Muscle of back (tissue), 13 donors: ENCODE data around the gene LARP4. TPM values are rescaled to one million over a fixed set of nuclear protein-coding genes. Genes with fewer than 3 reads are reported as not detected.
"Not testable (repeated sequence)": the region's sequence is repeated elsewhere in the genome, so short reads cannot be mapped to it uniquely, and the experiment has no call there.

Source experiments
- DNase-seq, 3 donors: peaks; one replicate each; pipeline versions ENCODE4 v3.0.0 to v3.0.0-alpha.2; 2013
- long read RNA-seq, 9 donors: transcript quantifications; one replicate each; lab custom pipeline, GENCODE V29; 2026
- polyA plus RNA-seq, 10 donors: library from polyadenylated mRNA; unstranded; fragments of 120-200 nt; gene quantifications; one replicate each; pipeline ENCODE4 v1.2.1, GENCODE V29; 2013; ENCODE audit not compliant: insufficient read length in 10 of 10

The LARP4 gene
- 10 to 100 TPM; 19.0 to 31.5 (median 25.8) TPM for polyA plus RNA-seq
- long read RNA-seq, donor 1, full-length matches to known transcripts = 3 of 3 reads
- long read RNA-seq, donor 1, partial matches to known transcripts = 0 of 3 reads
- long read RNA-seq, donor 1, other reads (novel, unspliced or antisense) = 0 of 3 reads
- long read RNA-seq, donor 2 = 0 reads
- long read RNA-seq, donor 3 = 0 reads
- long read RNA-seq, donor 4, partial matches to known transcripts = 0 of 1 reads
- long read RNA-seq, donor 4, other reads (novel, unspliced or antisense) = 0 of 1 reads
- long read RNA-seq, donor 5, full-length matches to known transcripts = 2 of 2 reads
- long read RNA-seq, donor 5, partial matches to known transcripts = 0 of 2 reads
- long read RNA-seq, donor 5, other reads (novel, unspliced or antisense) = 0 of 2 reads
- long read RNA-seq, donor 6, full-length matches to known transcripts = 2 of 18 reads
- long read RNA-seq, donor 6, partial matches to known transcripts = 16 of 18 reads
- long read RNA-seq, donor 6, other reads (novel, unspliced or antisense) = 0 of 18 reads
- long read RNA-seq, donor 7 = 0 reads
- long read RNA-seq, donor 8, full-length matches to known transcripts = 1 of 1 reads
- long read RNA-seq, donor 8, partial matches to known transcripts = 0 of 1 reads
- long read RNA-seq, donor 8, other reads (novel, unspliced or antisense) = 0 of 1 reads
- long read RNA-seq, donor 9 = 0 reads

DNA sequence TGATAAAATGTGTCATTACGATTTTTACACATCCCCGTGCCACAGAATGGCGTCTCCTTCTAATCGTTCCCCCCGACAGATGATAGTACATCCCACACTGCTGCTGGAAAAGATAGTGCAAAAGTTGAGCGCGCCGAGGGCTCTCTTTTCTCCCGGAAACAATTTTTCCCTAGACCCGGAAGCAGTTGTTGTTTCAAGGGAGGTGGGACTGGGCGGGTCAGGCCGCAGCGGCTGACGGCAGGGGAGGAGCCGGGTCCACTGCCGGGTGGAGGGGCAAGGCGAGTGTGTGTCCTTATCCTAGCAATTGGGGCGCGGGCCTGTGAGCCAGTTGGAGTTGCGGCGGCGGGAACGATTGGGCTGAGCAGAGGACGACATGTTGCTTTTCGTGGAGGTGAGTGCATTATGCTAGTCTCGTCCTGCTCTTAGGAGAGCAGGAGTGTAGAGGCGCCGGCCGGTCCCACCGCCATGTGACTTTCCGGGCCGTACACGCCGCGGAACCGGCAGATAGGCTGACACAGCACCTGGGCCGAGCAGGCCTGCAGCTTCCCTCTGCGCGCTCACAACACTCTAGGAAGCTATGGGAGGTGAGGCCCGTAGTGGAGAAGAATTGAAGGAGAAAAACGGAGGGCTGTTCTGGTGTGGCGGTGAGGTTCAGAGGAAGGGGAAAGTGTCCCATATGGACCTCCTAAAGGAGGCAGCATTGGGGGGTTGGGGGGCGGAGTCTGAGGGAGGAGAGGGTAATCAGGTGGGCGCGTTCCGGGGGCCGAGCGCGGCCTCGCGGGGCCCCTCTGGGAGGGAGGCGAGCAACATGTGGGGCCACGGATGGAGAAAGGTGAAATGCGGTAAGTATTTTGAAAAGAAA, at the start of gene LARP4:
Gene LARP4 (plus strand): TSS at position 248 of the 862 bp plus-strand sequence. CDS start 126 bp downstream, at position 374.
- peak; percentile 96 to 99 (median 97) for DNase-seq

DNA sequence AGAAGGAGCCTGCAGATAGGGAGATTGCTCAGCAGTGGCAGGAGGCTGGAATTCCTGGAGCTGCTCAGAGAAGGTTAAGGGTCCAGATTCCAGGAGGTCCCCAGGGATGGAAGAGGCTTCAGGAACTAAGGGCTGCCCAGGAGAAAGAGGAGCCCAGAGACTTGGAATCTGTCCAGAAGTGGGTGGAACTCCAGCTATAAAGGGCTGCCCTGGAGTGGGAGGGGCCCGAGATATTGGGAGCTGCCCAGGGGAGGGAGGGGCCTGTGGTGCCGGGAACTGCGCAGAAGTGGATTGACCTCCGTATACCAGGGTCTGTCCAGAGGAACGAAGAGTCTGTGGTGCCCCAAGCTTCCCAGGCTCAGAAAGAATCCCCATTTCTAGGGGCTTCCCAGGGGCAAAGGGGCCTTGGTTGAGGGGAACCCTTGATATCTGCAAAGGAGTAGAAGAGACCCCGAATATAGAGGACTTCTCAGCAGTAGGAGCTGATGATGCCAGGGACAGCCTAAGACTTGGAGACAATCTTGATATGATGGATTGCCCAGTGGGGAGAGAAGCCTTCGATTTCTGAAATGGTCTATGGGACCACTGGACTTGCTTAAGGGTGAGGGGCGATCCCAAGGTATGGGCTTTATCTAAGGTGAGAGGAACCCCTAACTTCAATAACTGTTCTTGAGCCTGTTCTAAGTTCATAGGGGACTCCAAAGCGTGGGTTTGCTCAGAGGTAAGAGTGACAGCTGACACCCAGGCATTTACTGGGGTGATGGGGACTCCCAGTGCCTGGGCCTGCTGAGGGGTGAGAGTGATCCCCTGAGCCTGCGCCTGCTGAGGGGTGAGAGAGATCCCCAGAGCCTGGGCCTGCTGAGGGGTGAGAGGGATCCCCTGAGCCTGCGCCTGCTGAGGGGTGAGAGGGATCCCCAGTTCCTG, 49.3 kb upstream of the LARP4 start:
- DNase-seq = peak in 2 of 3 donors; percentile 3 to 7

DNA sequence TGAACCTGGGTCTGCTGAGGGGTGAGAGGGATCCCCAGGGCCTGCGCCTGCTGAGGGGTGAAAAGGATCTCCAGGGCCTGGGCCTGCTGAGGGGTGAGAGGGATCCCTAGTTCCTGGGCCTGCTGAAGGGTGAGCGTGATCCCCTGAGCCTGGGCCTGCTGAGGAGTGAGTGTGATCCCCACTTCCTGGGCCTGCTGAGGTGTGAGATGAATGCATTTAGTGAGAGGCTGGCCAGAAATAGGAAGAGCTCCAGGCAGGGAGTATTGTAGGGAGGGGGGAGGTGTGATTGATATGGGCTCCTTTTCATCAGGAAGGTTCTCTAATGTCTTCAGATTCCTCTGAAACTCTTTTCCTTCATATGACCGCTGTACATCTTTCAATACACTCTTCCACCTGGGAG, 47.3 kb upstream of the LARP4 start:
- DNase-seq = no peak

DNA sequence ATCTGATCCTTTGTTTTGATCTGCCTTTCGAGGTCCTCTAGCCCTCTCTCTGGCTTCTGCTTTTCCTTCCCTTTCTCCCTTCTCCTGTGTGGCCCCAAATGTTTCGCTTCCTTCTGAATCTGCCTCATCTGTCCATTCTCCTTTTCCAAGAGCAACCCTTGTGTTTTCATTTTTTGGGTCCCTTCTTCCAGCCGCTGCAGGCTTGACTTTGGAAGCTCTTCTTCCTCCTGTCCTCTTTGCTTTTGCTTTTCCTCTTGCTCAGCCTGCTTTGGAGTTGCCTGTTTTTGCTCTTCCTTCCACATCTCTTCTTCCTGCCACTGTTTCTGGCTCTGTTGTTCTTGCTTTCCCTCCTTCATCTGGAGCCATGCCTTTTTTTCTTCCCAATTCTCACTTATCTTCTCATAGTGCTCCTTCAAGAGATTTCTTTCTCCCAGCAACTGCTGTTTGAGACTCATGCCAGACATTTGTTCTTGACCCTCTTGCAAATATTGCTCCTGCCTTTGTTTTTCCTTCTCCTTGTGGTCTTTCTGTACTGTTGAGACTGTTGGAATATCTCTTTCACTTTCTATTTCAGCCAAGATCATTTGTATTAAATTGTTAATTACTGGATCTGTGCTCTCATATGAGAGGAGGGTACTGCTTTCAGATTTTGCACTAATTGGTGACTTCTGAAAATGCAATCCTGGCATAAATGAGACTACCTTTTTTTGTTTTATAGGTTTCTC, 46.7 kb upstream of the LARP4 start:
- peak in 1 of 3 donors; percentile 7 for DNase-seq

DNA sequence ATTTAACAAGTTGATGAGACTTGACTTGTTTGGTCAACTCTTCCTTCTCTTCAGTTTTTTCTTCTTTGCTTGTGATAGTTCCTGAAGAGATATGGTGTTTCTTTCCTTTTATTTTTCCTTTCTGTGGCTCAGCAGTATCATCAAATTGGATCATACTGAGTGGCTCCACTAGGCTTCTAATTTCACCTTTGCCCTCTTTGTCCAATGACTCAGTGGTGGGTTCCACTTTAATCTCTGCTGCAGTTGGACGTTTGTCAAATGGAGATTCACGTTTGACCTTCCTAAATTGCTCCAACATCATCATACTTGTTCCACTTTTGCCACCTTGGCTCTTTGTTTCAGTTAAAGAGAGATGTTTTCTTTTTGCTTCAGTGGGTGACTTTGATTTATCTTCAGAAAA, 45.8 kb upstream of the LARP4 start:
- DNase-seq = no peak

DNA sequence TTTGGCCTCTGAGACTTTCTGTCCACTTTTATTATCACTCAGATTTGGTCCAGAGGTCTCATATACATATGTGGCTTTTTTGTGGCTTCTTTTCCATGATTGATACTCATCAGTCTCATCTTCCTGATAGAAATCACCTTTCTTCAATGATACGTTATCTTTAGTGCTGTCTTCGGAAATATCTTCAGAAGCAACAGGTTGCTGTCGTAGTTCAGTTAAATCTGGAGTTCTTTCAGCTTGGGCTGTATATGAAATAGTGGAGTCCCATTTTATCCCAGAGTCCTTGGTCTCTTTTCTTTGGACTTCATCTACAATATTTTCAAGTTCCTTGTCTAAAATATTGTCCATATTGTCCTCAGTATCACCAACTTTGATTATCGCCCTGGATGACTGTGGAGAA, 45.3 kb upstream of the LARP4 start:
- DNase-seq = no peak

DNA sequence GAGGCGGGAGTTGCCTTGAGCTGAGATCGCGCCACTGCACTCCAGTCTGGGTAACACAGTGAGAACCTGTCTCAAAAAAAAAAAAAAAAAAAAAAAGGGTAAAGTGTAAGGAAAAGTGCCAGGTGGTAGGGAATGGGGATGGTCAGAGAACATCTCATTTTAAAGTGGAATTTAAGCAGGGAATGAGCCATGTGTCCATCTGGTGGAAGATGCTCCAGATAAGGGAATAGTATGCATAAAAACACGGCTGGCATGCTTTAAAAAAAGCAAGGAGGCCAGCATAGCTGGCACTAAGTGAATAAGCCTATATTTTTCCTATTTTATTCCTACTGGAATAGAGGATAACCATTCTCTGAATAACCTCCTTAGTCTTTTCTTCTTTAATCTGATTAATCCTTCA, 38.0 kb upstream of the LARP4 start:
- no peak for DNase-seq

DNA sequence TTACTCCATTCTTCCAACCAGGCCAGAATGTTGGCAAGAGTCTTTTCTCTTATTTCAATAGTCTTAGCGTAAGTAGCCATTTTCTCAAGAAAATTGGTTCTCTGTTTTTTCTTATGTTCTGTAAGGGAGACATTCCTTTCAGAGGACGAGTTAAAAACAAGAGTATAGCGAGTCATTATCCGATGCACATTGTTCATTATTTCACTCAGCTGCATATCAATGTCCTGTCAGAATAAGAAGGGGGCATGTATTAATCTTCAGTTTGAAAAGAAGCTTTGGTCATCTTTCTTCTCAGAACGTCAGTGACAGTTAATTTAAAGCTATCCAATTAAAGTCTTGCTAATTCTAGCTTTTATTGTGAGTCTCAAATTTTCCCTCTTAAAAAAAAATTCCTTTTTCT, 37.5 kb upstream of the LARP4 start:
- no peak for DNase-seq

DNA sequence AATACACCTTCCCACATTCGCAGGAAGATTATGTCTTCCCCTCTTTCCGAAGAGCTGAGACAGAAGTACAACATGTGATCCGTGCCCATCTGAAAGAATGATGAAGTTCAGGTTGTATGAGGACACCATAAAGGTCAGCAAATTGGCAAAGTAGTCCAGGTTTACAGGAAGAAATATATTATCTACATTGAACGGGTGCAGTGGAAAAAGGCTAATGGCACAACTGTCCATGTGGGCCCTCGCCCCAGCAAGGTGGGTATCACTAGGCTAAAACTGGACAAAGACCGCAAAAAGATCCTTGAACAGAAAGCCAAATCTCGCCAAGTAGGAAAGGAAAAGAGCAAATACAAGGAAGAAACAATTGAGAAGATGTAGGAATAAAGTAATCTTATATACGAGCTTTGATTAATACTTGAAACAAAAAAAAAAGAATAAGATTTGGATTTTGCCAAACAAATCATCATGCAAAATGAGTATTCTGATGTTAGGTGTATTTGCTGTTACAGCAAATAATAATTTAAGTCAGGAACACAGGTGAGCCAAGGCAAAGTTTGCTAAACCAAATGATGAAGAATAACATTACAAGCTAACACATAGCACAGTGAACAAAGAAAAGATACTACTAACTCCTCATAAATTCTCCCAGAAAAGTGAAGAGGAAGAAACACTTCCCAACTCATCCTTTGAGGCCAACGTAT, 34.8 kb upstream of the LARP4 start:
- DNase-seq = no peak

DNA sequence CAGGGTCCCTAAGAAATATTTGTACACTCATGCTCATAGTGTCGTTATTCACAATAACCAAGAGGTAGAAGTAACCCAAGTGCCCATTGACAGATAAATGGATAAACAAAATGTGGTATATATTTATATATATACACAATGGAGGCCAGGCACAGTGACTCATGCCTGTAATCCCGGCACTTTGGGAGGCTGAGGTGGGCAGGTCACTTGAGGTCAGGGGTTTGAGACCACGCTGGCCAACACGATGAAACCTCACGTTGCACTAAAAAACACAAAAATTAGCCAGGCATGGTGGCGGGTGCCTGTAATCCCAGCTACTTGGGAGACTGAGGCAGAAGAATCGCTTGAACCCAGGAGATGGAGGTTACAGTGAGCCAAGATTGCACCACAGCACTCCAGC, 30.0 kb upstream of the LARP4 start:
- not testable (repeated sequence) for DNase-seq

DNA sequence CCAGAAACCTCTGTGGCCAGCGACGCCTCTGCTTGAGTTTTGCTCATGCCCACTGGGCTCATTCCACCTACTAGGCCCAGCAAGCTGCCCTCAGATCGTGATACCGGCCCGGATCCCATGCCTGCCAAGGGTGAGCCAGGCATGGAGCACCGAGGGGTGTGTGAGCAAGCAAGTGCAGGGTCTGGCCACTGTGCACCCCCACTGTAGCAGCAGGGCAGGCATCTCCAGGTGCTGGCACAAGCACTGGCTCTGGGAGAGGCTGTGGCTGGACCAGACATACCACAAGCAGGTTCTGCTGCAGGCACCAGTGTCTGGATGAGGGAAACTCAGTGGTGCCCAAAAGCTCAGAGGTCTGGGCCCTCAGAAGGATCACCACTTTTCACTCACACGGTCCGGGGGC, 24.9 kb upstream of the LARP4 start:
- no peak for DNase-seq

DNA sequence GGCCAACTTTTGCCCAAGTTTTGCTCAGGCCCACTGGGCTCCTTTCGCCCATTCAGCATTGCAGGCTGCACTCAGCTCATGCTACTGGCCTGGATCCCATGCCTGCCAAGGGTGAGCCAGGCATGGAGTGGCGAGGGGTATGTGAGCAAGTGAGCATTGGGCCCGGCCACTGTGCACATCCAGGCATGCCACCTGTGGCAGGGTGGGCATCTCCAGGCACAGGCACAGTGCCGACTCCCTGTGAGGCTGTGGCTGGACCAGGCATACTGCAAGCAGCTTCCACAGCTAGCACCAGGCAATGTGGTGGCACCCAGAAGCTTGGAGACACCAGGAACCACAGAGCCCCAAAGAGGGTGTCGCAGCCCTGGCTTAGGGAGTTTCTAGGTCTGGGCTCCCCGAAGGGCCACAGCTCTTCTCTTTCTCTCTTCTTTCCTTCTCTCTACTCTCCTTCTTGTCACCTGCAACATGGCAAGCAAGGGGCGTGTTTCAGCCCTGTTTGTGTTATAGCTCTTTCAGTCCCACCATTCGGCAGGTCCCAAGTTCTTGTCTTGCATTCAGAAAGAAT, 19.8 kb upstream of the LARP4 start:
- DNase-seq = no peak

DNA sequence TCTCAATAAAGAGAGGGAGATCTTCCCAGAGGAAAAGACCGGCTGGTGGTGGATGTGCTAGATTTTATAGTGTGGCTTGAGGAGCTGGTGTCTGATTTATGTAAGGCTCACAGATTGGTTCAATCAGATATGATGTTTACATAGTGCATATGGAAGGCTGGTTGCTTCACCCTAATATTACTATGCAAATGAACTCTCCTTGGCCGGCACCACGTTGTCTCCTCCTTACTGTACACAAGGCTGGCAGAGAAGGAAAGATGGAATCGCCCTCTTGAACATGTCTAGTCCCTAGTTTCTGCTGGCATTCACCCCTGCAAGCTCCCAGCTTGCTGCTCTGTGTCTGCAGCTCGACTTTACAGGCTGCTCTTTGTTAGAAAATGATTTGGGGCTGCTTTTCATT, 13.2 kb upstream of the LARP4 start:
- no peak for DNase-seq

DNA sequence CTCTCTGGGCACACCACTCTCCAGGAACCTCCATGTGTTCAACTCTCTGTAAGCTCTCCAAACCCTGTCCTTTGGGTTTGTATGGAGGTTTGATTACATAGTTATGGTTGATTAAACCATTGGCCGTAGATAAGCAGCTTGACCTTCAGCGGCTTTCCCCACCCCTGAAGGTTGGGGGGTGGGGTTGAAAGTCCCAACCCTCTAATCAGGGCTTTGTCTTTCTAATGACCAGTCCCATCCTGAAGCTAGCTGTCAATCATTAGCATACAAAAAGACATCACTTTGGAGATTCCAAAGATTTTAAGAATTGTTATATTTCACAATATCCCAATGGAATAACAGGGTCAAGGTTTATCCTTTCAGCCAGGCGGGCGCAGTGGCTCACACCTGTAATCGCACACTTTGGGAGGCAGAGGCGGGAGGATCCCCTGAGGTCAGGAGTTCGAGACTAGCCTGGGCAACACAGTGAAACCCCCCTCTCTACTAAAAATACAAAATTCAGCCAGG, 12.7 kb upstream of the LARP4 start:
- DNase-seq = no peak

DNA sequence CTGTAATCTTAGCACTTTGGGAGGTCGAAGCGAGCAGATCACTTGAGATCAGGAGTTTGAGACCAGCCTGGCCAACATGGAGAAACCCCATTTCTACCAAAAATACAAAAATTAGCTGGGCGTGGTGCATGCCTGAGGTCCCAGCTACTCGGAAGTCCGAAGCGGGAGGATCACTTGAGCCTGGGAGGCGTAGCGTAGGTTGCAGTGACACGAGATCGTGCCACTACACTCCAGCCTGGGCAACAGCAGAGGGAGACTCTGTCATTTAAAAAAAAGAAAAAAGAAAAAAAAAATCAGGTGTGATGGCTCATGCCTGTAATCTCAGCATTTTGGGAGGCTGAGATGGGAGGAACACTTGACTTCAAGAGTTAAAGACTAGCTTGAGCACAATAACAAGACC, 11.9 kb upstream of the LARP4 start:
- not testable (repeated sequence) for DNase-seq

DNA sequence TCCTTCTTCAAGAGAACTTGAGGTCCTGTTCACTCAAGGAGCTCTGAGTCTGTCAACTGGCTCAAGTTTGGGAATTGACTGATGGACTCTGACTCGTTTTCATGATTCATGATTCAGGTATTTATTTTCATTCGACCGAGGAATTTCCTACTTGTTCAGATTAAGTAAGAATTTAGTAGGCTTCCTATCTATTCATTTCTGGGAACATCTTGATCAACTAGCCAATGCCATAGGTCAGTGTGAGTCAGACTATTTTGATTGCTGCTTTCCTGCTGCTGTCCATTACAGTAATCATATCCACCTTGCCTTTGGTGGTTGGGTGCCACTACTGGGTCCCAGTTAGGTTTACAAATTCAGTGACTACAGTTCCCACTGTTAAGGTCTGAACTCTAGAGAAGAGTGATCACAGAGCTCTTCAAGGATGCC, 10.4 kb upstream of the LARP4 start:
- DNase-seq = peak in 1 of 3 donors; percentile 83

DNA sequence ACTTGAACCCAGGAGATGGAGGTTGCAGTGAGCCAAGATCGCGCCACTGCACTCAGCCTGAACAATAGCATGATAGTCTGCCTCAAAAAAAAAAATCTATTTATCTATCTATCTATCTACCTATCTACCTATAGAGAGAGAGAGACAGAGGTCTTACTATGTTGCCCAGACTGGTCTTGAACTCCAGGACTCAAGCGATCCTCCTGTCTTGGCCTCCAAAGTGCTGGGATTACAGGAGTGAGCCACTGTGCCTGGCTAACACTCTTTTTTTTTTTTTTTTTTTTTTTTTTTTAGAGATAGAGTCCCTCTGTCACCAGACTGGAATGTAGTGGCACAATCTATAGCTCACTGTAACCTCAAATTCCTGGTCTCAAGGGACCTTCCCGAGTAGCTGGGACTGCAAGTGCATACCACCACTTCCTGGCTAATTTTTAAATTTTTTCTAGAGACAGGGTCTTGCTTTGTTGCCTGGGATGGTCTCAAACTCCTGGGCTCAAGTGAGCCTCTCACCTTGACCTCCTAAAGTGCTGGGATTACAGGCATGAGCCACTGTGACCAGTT, 6.1 kb upstream of the LARP4 start:
- DNase-seq = peak in 1 of 3 donors; percentile 18

DNA sequence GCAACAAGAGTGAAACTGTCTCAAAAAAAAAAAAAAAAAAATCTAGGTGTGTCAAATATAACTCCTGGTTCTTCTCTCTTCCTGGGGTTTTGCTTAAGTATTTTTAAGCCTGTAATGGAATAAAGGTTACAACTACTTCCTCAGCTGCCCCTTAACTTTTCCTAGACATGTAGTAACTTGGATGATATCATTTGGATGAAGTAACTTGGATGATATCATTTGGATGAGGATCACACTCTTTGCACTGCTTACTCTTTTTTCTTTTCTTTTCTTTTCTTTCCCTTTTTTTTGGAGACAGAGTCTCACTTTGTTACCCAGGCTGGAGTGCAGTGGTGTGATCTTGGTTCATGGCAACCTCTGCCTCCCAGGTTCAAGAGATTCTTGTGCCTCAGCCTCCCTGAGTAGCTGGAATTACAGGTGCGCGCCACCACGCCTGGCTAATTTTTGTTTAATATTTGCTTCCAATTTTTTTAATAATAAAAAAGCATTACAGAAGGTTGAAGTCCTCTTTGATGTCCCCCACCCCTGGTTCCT, 3.5 kb upstream of the LARP4 start:
- DNase-seq = no peak

DNA sequence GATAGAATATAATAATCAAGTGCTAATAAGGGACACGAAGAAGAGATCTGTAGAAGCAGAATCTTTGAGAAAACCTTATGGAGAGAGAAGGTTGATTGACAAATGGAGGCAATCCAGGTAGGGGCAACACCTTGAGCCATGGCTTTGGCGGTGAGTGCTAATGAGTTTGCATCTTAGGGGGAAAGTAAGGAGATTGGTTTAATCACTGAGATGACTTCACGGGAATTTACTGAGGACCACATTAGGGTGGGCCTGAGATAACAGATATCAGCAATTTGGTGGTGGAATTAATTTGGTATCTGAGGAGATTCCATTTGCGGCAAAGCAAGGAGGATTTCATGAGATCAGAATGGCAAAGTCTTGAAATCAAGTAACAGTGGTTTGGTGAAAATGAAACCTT, 1.8 kb upstream of the LARP4 start:
- no peak for DNase-seq
